Progenitor cell of endocrine pancreas (in vitro differentiated cells): ENCODE data around the gene TMEFF1. TPM values are rescaled to one million over a fixed set of nuclear protein-coding genes. Genes with fewer than 3 reads are reported as not detected.

Experiments used
- DNase-seq: peaks from one replicate; pipeline ENCODE4 v3.0.0; 2021; ENCODE audit warnings: low spot score; ENCODE audit not compliant: unreplicated experiment
- H3K27ac Mint-ChIP-seq: 2 replicates; pipeline ENCODE4 v1.8.0; 2021; ENCODE audit warnings: mild to moderate bottlenecking, moderate library complexity, mixed read lengths
- H3K27me3 Mint-ChIP-seq: 2 replicates; pipeline ENCODE4 v1.8.0; 2021; ENCODE audit warnings: mixed read lengths
- H3K36me3 Mint-ChIP-seq: 2 replicates; pipeline ENCODE4 v1.8.0; 2022; ENCODE audit warnings: mixed read lengths; ENCODE audit not compliant: insufficient read depth
- H3K4me1 Mint-ChIP-seq: 2 replicates; pipeline ENCODE4 v1.8.0; 2021; ENCODE audit warnings: low read depth, mixed read lengths
- H3K4me3 Mint-ChIP-seq: 2 replicates; pipeline ENCODE4 v1.8.0; 2021; ENCODE audit warnings: low read depth, mild to moderate bottlenecking, moderate library complexity, mixed read lengths
- H3K9me3 Mint-ChIP-seq: 2 replicates; pipeline ENCODE4 v1.8.0; 2021; ENCODE audit warnings: low read depth, mixed read lengths
- total RNA-seq: library from RNA; stranded (reverse); gene quantifications from 2 replicates; pipeline ENCODE4 v1.2.1, GENCODE V29; 2021
- TF ChIP-seq, protein P1 (sequence below): fragments of 200-600 bp; sonication (generic); IDR thresholded peaks from one replicate; pipeline ENCODE4 v1.5.0; 2021; ENCODE audit warnings: antibody characterized with exemption, mild to moderate bottlenecking; ENCODE audit not compliant: unreplicated experiment

Gene TMEFF1
- total RNA-seq, 1 donor from 2014 or later, result 78.1 TPM

DNA sequence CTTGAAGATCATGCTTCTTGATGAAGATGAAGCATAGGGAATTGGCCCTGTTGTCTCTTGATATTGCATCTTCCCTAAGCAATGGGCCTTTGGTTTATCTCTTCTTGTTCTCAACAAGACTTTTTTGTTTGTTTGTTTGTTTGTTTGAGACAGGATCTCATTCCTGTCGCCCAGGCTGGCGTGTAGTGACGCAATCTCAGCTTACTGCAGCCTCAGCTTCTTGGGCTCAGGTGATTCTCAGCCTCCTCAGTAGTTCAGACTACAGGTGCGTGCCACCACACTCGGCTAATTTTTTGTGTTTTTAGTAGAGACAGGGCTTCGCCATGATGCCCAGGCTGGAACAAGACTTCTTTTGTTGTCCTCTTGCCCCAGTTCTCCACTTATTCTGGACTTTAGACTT, 5.2 kb downstream of the TMEFF1 start:
- peaks cover 21% of the 10 kb centered on the region for H3K36me3 Mint-ChIP-seq
- TF ChIP-seq, protein P1, sequence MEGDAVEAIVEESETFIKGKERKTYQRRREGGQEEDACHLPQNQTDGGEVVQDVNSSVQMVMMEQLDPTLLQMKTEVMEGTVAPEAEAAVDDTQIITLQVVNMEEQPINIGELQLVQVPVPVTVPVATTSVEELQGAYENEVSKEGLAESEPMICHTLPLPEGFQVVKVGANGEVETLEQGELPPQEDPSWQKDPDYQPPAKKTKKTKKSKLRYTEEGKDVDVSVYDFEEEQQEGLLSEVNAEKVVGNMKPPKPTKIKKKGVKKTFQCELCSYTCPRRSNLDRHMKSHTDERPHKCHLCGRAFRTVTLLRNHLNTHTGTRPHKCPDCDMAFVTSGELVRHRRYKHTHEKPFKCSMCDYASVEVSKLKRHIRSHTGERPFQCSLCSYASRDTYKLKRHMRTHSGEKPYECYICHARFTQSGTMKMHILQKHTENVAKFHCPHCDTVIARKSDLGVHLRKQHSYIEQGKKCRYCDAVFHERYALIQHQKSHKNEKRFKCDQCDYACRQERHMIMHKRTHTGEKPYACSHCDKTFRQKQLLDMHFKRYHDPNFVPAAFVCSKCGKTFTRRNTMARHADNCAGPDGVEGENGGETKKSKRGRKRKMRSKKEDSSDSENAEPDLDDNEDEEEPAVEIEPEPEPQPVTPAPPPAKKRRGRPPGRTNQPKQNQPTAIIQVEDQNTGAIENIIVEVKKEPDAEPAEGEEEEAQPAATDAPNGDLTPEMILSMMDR, result no peak

DNA sequence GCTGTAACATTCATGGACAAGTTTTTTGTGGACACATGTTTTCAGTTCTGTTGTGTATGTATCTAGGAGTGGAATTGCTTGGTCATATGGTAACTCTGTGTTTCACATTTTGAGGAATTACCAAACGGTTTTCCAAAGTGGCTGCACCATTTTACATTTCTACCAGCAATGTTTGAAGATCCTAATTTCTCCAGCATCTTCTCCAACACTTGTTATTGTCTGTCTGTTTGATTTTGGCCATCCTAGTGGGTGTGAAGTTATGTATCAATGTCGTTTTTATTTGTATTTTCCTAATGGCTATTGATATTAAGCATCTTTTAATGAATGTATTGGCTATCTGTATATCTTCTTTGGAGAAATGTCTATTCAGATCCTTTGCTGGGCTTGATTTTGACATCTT, 6.9 kb downstream of the TMEFF1 start:
- TF ChIP-seq, protein P1, result no peak
- no peak for DNase-seq
- peaks cover 25% of the 10 kb centered on the region for H3K36me3 Mint-ChIP-seq
- no peaks in the 10 kb centered on the region for H3K27me3 Mint-ChIP-seq
- no peak overlapping the region for H3K27ac Mint-ChIP-seq
- no peak overlapping the region for H3K4me3 Mint-ChIP-seq
- H3K9me3 Mint-ChIP-seq, result peaks cover 15% of the 10 kb centered on the region
- peaks cover 25% of the 10 kb centered on the region for H3K4me1 Mint-ChIP-seq

More for the DNA sequence above, 5.2 kb downstream of the TMEFF1 start:
- no peaks in the 10 kb centered on the region for H3K27me3 Mint-ChIP-seq
- H3K9me3 Mint-ChIP-seq, result peaks cover 15% of the 10 kb centered on the region
- peaks cover 33% of the 10 kb centered on the region for H3K4me1 Mint-ChIP-seq
- DNase-seq, result no peak
- H3K4me3 Mint-ChIP-seq, result no peak overlapping the region
- no peak overlapping the region for H3K27ac Mint-ChIP-seq

DNA sequence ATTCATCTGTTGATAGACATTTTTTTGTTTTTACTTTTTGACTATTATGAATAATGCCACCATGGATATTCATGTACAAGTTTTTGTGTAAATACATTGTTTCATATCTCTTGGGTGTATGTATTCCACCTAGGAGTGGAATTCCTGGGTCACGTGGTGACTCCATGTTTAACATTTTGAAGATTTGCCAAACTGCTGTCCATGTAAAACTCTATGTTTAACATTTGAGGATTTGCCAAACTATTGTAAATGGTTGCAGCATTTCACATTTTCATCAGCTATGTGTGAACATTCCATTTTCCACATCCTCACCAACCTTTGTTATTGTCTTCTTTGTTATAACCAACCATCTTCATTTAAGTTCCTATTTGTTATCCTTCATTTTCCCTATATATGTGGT, 12.2 kb downstream of the TMEFF1 start:
- Mint-ChIP-seq H3K4me3 (no peak overlapping the region), H3K36me3 (peaks cover 13% of the 10 kb centered on the region)
- TF ChIP-seq, protein P1, result no peak

DNA sequence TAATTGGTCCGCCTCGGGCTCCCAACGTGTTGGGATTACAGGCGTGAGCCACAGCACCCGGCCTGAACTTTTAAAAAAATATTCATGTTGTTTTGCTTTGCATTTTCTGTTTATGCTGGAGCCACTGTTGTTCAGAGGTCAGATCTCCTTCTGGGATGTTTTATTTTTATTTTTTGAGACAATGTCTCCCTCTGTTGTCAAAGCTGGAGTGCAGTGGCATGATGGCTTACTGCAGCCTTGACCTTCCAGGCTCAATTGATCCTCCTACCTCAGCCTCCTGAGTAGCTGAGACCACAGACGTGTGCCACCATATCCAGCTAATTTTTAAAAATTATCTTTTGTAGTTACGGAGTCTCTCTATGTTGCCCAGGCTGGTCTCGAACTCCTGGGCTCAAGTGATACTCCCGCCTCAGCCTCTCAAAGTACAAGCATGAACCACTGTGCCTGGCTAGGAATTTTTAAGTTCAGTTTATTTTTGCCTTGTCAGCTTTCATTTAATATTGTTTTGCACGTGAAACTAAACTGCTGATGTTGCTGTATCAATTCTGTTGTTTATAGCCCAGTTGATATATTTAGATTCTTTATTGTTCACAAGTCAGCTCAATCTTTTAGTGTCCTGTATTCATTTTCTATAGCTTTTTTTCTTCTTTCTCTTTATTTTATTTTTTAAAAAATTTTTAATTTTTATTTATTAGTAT, 13.7 kb downstream of the TMEFF1 start:
- H3K9me3 Mint-ChIP-seq, result peaks cover 3% of the 10 kb centered on the region
- H3K27ac Mint-ChIP-seq, result no peak overlapping the region
- peaks cover 9% of the 10 kb centered on the region for H3K4me1 Mint-ChIP-seq
- no peaks in the 10 kb centered on the region for H3K27me3 Mint-ChIP-seq
- H3K4me3 Mint-ChIP-seq, result no peak overlapping the region
- TF ChIP-seq, protein P1, result no peak
- no peak for DNase-seq
- peaks cover 10% of the 10 kb centered on the region for H3K36me3 Mint-ChIP-seq

More for the DNA sequence above, 12.2 kb downstream of the TMEFF1 start:
- Mint-ChIP-seq H3K9me3 (peaks cover 3% of the 10 kb centered on the region), H3K27ac (no peak overlapping the region), H3K27me3 (no peaks in the 10 kb centered on the region), H3K4me1 (peaks cover 13% of the 10 kb centered on the region)
- no peak for DNase-seq

DNA sequence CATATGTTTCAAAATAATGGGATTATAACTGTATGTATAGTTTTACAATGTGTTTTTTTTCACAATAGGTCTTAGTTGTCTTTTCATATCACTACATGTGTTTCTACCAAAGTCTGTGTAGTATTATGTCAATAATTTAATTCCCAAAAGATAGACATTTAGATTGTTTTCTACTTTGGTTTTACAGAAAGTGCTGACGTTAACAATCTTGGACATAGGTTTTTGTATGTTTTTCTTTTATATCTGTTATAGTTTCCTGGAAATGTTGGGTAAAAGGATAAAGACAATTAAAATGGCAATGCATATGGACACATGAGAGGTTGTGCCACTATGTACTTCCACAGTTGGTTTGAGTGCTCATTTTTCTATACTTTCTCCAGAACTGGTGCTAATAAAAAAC, 15.2 kb downstream of the TMEFF1 start:
- no peak overlapping the region for H3K27ac Mint-ChIP-seq
- no peak overlapping the region for H3K4me3 Mint-ChIP-seq
- H3K27me3 Mint-ChIP-seq, result no peaks in the 10 kb centered on the region
- TF ChIP-seq, protein P1, result no peak
- no peak for DNase-seq
- peaks cover 16% of the 10 kb centered on the region for H3K4me1 Mint-ChIP-seq
- H3K36me3 Mint-ChIP-seq, result peaks cover 10% of the 10 kb centered on the region
- peaks cover 3% of the 10 kb centered on the region for H3K9me3 Mint-ChIP-seq
